Esophagus muscularis mucosa (tissue), 3 donors: Measurements from ENCODE around the gene TAGAP.

Experiments used
- POLR2A ChIP-seq: fragments of 450-650 bp; IDR thresholded peaks from one replicate; pipeline ENCODE4 v1.6.1; 2017; ENCODE audit warnings: antibody characterized with exemption, moderate library complexity, mild to moderate bottlenecking, low read depth
- TF ChIP-seq, protein P1 (sequence below), 3 experiments: fragments of 200-600 bp in 2 of 3; fragments of 450-650 bp in 1 of 3; sonication (generic) in 2 of 3; IDR thresholded peaks; one replicate each; pipeline ENCODE4 v1.5.1; 2017 to 2019; ENCODE audit warnings: antibody characterized with exemption in 3 of 3, mild to moderate bottlenecking in 2 of 3, moderate library complexity in 1 of 3

DNA sequence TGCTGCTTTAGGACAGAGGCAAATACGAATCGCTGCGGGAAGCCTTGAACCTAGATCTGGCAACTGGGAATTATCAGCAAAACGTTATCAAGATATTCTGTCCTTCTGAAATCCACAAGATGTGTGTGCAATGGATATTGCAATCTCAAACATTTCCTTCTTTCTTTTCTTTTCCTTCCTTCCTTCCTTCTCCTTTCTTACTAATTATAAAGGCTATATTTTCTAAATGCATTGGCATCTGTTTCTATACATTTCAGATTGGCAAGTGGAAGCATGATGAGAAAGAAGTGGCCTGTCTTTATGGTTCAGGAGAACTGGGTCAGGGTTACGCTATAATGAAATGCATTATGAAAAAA, 2.0 kb downstream of the TAGAP start:
- TF ChIP-seq, protein P1, sequence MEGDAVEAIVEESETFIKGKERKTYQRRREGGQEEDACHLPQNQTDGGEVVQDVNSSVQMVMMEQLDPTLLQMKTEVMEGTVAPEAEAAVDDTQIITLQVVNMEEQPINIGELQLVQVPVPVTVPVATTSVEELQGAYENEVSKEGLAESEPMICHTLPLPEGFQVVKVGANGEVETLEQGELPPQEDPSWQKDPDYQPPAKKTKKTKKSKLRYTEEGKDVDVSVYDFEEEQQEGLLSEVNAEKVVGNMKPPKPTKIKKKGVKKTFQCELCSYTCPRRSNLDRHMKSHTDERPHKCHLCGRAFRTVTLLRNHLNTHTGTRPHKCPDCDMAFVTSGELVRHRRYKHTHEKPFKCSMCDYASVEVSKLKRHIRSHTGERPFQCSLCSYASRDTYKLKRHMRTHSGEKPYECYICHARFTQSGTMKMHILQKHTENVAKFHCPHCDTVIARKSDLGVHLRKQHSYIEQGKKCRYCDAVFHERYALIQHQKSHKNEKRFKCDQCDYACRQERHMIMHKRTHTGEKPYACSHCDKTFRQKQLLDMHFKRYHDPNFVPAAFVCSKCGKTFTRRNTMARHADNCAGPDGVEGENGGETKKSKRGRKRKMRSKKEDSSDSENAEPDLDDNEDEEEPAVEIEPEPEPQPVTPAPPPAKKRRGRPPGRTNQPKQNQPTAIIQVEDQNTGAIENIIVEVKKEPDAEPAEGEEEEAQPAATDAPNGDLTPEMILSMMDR (IDR thresholded peaks at IDR 0.05): no peak
- TF ChIP-seq POLR2A: no peak
